ENCODE results near the gene KLHL18. TPM values are rescaled to one million over a fixed set of nuclear protein-coding genes. Genes with fewer than 3 reads are reported as not detected.

The KLHL18 gene
- polyA plus RNA-seq, 1 donor from 2014 or later: 37.0 TPM

- no peaks in the 10 kb centered on the region for H3F3A ChIP-seq (ENCODE audit: insufficient read depth, low read length, poor library complexity, severe bottlenecking)
- peak overlapping the region; percentile 93 for H2AFZ ChIP-seq (ENCODE audit: low read depth, low read length)
- H4K20me1 ChIP-seq (ENCODE audit: insufficient read depth): no peaks in the 10 kb centered on the region
- peak overlapping the region; percentile 89 for H3K27ac ChIP-seq (ENCODE audit: low read length)
- H3K79me2 ChIP-seq (replicated peaks; ENCODE audit: insufficient read depth, low read length): peaks cover 22% of the 10 kb centered on the region
- H3K4me2 ChIP-seq (ENCODE audit: low read length): peak overlapping the region; percentile 90
- peak overlapping the region; percentile 75 for H3K4me3 ChIP-seq (ENCODE audit: low read length)
- no peaks in the 10 kb centered on the region for H3K36me3 ChIP-seq (ENCODE audit: insufficient read depth, low read length)
- H3K9me3 ChIP-seq (ENCODE audit: low read length): no peaks in the 10 kb centered on the region
- H3K9me2 ChIP-seq (ENCODE audit: insufficient read depth, low read length): no peaks in the 10 kb centered on the region
- no peaks in the 10 kb centered on the region for H3K27me3 ChIP-seq (ENCODE audit: insufficient read depth, low read depth, low read length)
- peak overlapping the region; percentile 90 for H3K9ac ChIP-seq (ENCODE audit: low read length)
- no peak for TF ChIP-seq POLR2AphosphoS5 (IDR thresholded peaks at IDR 0.05)
- TF ChIP-seq SMC3 (conservative IDR thresholded peaks at IDR 0.05; ENCODE audit: poor library complexity): no peak
- TF ChIP-seq, protein P1, sequence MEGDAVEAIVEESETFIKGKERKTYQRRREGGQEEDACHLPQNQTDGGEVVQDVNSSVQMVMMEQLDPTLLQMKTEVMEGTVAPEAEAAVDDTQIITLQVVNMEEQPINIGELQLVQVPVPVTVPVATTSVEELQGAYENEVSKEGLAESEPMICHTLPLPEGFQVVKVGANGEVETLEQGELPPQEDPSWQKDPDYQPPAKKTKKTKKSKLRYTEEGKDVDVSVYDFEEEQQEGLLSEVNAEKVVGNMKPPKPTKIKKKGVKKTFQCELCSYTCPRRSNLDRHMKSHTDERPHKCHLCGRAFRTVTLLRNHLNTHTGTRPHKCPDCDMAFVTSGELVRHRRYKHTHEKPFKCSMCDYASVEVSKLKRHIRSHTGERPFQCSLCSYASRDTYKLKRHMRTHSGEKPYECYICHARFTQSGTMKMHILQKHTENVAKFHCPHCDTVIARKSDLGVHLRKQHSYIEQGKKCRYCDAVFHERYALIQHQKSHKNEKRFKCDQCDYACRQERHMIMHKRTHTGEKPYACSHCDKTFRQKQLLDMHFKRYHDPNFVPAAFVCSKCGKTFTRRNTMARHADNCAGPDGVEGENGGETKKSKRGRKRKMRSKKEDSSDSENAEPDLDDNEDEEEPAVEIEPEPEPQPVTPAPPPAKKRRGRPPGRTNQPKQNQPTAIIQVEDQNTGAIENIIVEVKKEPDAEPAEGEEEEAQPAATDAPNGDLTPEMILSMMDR (IDR thresholded peaks at IDR 0.05; ENCODE audit: poor library complexity, severe bottlenecking): peak; percentile 41
- TF ChIP-seq MXI1 (conservative IDR thresholded peaks at IDR 0.05; ENCODE audit: poor library complexity, severe bottlenecking): no peak
- TF ChIP-seq RAD21 (conservative IDR thresholded peaks at IDR 0.05): no peak
- TF ChIP-seq, protein P2, sequence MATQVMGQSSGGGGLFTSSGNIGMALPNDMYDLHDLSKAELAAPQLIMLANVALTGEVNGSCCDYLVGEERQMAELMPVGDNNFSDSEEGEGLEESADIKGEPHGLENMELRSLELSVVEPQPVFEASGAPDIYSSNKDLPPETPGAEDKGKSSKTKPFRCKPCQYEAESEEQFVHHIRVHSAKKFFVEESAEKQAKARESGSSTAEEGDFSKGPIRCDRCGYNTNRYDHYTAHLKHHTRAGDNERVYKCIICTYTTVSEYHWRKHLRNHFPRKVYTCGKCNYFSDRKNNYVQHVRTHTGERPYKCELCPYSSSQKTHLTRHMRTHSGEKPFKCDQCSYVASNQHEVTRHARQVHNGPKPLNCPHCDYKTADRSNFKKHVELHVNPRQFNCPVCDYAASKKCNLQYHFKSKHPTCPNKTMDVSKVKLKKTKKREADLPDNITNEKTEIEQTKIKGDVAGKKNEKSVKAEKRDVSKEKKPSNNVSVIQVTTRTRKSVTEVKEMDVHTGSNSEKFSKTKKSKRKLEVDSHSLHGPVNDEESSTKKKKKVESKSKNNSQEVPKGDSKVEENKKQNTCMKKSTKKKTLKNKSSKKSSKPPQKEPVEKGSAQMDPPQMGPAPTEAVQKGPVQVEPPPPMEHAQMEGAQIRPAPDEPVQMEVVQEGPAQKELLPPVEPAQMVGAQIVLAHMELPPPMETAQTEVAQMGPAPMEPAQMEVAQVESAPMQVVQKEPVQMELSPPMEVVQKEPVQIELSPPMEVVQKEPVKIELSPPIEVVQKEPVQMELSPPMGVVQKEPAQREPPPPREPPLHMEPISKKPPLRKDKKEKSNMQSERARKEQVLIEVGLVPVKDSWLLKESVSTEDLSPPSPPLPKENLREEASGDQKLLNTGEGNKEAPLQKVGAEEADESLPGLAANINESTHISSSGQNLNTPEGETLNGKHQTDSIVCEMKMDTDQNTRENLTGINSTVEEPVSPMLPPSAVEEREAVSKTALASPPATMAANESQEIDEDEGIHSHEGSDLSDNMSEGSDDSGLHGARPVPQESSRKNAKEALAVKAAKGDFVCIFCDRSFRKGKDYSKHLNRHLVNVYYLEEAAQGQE (IDR thresholded peaks at IDR 0.05; ENCODE audit: borderline replicate concordance): no peak
These were observed 97.4 kb downstream of the KLHL18 start for GRCh38 chr3:47380026-47380600.

GRCh38 chr3:47380601-47381316, 98.0 kb downstream of the KLHL18 start, which contains the start of gene PTPN23:
PTPN23 (plus strand) TSS chr3:47381021; CDS start chr3:47381097, 76 bp downstream.
- Histone ChIP-seq H2AFZ (ENCODE audit: low read depth, low read length) (peak within 1 kb of the TSS; percentile 93), H3K27ac (ENCODE audit: low read length) (peak within 1 kb of the TSS; percentile 89), H3K9me3 (ENCODE audit: low read length) (no peaks in the 10 kb centered on the region), H3K9ac (ENCODE audit: low read length) (peak within 1 kb of the TSS; percentile 90), H3K4me3 (ENCODE audit: low read length) (peak within 1 kb of the TSS; percentile 75), H3K79me2 (replicated peaks; ENCODE audit: insufficient read depth, low read length) (peaks cover 26% of the 10 kb centered on the region), H3K36me3 (ENCODE audit: insufficient read depth, low read length) (no peaks in the 10 kb centered on the region), H3K4me2 (ENCODE audit: low read length) (peak within 1 kb of the TSS; percentile 90), H3K27me3 (ENCODE audit: insufficient read depth, low read depth, low read length) (no peaks in the 10 kb centered on the region), H3K9me2 (ENCODE audit: insufficient read depth, low read length) (no peaks in the 10 kb centered on the region), H4K20me1 (ENCODE audit: insufficient read depth) (no peaks in the 10 kb centered on the region), H3F3A (ENCODE audit: insufficient read depth, low read length, poor library complexity, severe bottlenecking) (no peaks in the 10 kb centered on the region)
- TF ChIP-seq EP300 (conservative IDR thresholded peaks at IDR 0.05; ENCODE audit: poor library complexity, severe bottlenecking) (peak; percentile 33), POLR2AphosphoS5 (IDR thresholded peaks at IDR 0.05) (peak; percentile 91), EZH2 (IDR thresholded peaks at IDR 0.05; ENCODE audit: borderline replicate concordance, insufficient read depth, low read length, poor library complexity, severe bottlenecking) (no peak), SMC3 (conservative IDR thresholded peaks at IDR 0.05; ENCODE audit: poor library complexity) (no peak), MXI1 (conservative IDR thresholded peaks at IDR 0.05; ENCODE audit: poor library complexity, severe bottlenecking) (peak; percentile 88), RAD21 (conservative IDR thresholded peaks at IDR 0.05) (no peak), TAF1 (IDR thresholded peaks at IDR 0.05; ENCODE audit: low read depth) (peak; percentile 85)
- TF ChIP-seq, protein P2 (IDR thresholded peaks at IDR 0.05; ENCODE audit: borderline replicate concordance): peak; percentile 95
- TF ChIP-seq, protein P1 (IDR thresholded peaks at IDR 0.05; ENCODE audit: poor library complexity, severe bottlenecking): peak; percentile 8
